ENCODE data around the gene PACS2.
"Not testable (repeated sequence)": the region's sequence is repeated elsewhere in the genome, so short reads cannot be mapped to it uniquely, and the experiment has no call there.

The PACS2 gene

DNA sequence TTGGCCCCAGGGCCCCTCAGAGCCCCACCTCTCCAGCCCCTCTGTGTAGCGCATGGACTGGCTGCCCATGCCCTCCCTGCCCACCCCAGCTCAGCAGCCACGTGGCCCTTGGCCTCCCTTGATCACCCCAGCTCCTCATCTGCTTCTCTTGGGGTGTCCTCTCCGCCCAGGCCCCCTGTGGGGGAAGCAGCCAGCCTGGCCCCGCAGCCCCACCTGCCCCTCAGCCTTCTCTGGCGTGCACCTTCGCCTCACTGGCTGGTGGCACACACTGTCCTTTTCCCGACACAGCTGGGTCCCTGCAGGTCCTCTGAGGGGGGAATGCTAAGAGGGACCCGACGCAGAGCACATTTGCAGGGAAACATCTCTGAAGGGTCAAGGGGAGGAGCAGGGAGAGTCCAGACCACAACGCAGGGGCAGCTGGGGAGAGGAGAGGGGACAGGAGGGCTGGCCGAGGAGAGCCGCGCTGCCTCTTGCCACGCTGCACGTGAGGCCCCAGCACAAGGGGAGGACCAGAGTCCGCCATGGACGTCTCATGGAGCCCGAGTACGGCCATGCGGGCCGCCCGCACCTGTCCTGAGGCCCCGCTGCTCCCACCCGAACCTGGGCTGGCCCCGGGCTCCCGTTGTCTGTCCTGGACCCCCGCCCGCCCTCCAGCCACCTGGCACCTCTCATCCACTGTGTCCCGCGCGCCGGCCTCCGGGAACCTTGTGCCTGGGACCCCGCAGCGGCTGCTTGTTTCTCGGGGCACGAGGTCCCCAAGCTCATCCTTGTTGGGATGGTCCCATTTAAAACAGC is 36.1 kb downstream of the PACS2 start:
- DNase-seq (ENCODE audit: low read depth in 3 of 3): no peak

DNA sequence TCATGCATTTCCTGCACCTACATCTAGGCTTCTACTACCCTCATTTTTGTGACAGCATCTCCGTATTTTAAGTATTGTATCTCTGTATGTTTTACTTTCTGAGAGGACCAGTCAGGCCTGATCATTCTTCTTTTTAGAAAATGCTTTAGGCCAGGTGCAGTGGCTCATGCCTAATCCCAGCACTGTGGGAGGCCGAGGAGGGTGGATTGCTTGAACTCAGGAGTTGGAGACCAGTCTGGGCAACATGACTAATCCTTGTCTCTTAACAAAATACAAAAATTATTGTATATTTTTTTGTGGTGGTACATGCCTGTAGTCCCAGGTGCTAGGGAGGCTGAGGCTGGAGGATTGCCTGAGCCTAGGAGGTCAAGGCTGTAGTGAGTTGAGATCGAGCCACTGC is 36.9 kb downstream of the PACS2 start:
- no peak for DNase-seq (ENCODE audit: low read depth in 3 of 3)

DNA sequence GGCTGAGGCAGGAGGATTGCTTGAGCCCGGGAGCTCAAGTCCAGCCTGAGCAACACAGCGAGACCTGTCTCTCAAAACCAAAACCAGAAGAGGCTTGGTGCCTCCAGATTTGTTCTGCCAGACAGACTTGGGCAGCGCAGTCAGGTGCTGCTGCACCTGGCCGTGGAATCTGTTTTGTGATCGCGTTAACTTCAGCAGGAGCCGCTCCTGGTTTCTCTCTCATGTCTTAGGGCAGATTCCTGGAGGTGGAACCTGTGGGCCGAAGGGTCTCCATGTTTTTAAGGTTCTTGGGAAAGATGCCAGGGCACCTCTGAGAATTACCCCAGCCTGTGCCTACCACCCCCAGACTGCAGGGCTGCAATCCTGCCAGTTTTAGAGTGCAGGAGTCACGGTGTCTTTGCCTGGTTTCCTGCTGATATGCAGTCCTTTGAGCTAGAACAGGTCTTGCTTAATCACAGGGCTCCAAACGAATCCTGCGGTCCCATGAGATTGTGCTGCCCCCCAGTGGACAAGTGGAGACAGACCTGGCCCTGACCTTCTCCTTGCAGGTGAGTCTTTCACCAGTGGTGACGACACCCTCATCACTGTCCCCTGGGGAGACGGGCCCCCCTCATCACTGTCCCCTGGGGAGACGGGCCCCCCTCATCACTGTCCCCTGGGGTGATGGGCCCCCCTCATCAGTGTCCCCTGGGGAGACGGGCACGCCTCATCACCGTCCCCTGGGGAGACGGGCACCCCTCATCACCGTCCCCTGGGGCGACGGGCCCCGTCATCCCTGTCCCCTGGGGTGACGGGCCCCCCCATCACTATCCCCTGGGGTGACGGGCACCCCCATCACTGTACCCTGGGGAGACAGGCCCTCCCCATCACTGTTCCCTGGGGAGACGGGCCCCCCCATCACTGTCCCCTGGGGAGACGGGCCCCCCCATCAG is 37.6 kb downstream of the PACS2 start:
- peak; percentile 79 to 82 (median 81) for DNase-seq (ENCODE audit: low read depth in 3 of 3)

DNA sequence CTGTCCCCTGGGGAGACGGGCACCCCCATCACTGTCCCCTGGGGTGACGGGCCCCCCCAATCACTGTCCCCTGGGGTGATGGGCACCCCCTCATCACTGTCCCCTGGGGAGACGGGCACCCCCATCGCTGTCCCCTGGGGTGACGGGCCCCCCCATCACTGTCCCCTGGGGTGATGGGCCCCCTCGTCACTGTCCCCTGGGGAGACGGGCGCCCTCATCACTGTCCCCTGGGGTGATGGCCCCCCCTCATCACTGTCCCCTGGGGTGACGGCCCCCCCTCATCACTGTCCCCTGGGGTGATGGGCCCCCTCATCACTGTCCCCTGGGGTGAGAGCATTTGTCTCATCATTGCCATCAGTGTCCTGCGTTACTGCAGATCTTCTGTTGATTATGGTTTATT is 38.6 kb downstream of the PACS2 start:
- no peak for DNase-seq (ENCODE audit: low read depth in 3 of 3)

DNA sequence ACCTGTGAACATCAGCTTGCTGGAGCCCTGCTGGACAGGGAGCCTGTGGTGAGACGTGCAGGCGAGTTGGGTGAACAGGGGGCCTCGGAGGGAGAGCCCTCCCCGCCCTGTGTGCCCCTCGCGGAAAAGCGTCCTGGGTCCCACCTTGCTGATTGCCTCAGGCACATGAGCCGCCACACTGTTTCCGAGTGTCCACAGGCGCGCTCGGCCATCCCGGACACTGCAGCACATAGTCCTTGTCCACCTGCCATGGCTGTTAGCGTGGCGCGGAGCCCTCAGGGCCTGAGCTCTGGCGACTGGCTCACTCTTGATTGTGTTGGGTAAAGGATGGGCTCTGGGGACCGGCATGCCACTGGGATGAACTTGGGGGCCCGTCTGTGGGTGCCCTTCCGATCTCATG is 40.0 kb downstream of the PACS2 start:
- DNase-seq (ENCODE audit: low read depth in 3 of 3): no peak

DNA sequence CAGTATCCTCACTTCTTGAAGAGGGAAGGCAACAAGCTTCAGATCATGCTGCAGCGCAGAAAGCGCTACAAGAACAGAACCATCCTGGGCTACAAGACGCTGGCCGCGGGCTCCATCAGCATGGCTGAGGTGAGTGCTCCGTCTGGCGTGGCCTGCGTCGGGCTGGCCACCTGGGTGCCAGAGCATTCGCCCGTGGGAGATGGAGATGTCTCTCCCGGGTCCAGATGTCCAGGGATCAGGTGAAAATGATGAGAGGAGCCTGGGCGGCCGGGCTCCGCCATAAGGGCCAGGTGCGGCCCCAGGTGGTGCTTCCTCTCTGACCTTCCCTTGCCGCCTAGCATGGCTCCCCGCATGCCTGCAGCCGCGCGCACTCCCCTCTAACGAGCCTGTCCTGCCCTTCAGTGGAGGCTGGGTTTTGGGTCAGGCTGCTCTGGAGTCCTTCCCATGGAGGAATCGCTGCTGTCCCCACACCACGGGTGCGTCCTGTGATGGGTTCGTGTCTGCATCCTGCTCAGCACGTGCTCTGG is 40.6 kb downstream of the PACS2 start:
- DNase-seq (ENCODE audit: low read depth in 3 of 3): no peak

DNA sequence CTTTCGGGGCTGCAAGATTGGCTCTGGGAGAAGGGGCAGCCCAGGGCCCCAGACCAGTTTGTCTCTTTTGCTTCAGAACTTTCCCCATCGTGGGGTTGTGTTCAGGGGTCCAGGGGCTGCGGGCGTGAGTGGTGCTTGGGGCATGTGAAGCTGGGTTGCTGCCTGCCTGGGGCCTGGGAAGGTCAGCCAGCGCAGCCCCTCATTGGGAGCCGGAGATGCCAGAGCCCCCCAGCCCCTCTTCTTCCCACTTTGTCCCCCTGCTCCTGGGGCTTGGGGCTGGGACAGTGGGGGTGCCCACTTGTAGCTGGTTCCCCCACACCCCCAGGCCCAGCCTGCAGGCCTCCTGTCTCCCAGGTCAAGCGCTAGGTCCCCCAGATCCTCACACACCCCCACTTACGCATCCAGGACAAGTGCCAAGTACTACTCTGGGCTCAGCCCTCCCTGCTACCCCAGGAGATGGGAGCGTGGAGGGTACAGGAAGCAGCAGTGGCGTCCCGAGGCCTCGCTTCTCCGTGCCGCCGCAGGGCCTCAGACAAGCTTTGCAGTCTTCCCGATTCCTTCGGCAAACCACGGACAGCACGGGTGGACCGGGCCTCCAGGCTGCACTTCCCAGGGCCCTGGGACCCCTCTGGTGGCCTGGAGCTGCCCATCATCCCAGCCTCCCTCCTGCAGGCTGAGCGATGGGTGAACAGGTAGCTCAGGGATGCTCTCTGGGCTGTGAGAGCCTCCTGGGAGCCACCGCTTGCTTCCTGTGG is 41.5 kb downstream of the PACS2 start:
- no peak for DNase-seq (ENCODE audit: low read depth in 3 of 3)

DNA sequence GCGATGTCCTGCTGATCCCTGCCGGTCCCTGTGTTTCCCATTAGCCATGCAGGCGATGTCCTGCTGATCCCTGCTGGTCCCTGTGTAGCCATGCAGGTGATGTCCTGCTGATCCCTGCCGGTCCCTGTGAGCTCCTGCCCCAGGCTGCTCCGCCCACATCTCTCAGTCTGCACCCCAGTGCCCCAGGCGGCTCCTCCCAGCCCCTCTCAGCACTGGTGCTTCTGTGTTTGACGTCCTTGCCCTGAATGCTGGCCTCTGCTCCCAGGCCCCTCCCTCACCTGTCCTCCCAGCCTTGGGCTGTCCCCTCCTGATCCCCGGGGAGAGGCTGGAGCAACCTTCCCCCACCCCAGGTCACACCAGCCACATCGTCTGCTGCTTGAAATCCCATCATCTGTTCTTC is 42.4 kb downstream of the PACS2 start:
- DNase-seq (ENCODE audit: low read depth in 3 of 3): no peak

DNA sequence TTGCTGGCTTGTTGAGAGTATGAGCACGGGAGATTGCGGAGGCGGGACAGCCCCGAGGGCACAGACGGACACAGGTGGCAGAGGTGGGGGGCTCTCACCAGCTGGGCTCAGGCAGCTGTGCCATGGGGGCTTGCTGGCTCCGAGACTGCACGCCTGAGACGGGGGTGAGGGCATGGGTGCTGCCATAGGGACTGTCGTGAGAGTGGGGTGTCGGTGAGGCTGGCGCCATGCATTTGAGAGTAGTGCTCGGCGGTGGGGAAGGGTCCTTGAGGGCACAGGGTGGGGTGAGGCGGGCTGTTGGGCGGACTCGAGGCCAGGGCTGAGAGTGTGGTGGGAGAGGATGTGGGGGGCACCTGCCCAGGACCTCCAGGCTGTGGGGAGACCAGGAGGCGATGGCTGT is 43.1 kb downstream of the PACS2 start:
- DNase-seq (ENCODE audit: low read depth in 3 of 3): no peak

DNA sequence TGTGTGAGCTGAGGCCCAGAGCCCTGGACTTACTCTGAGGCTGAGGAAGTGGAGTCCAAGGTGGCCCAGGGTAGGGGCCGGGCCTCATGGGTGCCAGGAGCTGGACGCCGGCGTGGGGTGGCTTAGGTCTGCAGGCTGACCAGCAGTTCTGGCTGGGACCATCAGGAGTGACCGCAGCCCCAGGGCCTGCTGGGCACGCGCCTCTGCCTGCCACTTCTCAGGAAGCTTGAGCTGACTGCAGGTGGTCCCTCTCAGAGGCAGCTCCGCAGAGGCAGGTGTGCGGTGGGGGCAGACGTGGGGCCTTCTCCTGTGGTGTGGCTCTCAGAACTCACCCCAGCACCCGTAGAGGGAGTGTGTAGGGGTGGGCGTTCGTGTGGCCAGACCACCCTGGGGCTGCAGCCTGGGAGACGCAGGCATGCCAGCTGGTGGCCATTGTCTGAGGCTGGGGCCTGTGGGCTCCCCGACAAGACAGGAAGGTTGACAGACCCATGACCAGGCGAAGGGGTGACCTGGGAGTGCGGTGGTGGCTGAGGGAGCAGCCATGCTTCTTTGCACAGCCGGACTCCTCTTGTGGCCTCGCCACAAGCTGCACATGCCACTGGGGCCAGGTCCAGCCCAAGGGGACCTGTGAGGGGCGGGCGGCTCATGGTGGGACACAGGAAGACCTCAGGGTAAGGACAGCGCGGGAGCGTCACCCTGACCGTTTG is 43.7 kb downstream of the PACS2 start:
- no peak for DNase-seq (ENCODE audit: low read depth in 3 of 3)

DNA sequence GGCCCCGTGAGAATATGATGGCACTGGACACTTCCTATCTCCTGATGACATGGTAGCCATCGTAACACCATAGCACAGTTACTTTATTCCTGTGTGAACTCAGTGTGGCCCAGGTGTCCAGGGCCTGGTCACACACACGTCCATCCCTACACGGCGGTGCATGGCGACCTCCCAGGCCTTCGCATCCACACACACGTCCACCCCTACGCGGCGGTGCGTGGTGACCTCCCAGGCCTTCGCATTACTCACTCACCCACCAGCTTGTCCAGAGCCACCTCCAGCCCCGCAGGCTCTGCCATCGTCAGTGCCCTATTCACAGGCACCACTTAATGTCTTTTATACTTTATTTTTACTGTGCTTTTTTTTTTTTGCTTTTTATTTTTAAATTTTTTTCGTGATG is 44.4 kb downstream of the PACS2 start:
- no peak for DNase-seq (ENCODE audit: low read depth in 3 of 3)

DNA sequence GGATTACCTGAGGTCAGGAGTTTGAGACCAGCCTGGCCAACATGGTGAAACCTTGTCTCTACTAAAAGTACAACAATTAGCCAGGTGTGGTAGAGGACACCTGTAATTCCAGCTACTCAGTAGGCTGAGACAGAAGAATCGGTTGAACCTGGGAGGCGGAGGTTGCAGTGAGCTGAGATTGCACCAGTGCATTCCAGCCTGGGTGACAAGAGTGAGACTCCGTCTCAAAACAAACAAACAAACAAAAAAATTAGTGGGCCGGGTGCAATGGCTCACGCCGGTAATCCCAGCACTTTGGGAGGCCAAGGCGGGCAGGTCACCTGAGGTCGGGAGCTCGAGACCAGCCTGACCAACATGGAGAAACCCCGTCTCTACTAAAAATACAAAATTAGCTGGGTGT is 46.9 kb downstream of the PACS2 start:
- not testable (repeated sequence) for DNase-seq (ENCODE audit: low read depth in 3 of 3)

DNA sequence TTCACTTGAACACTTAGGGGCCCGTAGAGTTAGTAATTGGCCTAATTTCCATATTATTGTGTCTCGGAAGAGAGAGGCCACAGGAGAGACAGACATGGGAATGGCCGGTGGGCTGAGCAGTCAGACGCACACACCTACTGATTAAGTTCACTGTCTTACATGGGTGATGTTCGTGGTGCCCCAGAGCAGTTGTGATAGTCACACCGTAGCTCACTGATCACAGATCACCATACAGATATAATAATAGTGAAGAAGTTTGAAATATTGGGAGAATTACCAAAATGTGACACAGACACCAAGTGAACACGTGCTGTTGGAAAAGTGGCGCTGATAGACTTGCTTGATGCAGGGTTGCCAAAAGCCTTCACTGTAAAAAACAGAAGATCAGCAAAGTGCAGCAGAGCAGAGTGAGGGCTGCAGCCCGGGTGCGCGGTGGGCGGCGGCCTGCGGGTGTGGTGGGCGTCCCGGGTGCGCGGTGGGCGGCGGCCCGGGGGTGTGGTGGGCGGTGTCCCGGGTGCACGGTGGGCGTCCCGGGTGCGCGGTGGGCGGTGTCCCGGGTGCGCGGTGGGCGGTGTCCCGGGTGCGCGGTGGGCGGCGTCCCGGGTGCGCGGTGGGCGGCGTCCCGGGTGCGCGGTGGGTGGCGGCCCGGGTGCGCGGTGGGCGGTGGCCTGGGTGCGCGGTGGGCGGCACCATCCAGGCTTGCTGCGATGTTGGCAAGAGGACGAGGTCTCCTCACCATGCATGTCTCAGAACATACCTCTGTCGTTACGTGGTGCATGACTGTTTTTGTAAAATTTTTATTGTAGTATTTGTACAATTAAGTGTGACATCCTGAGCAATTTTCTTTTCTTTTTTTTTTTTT is 49.5 kb downstream of the PACS2 start:
- no peak for DNase-seq (ENCODE audit: low read depth in 3 of 3)

DNA sequence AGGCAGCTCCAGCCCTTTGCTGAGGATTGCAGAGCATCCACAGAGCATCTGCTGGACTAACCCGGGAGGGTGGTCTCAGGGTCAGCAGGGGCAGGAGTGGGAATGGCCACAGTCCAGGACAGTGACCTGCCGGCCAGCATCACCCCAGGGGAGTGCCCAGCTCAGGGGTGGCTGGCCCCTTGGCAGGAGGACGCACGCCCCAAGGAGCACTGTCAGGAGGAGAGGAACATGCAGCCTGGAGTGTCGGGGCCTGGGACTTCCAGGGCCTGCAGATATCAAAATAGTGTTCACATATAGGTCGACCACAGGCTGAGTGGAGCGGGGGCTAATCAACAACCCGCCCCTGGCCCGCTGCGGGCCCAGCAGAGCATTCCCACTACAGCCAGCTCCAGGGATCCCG is 50.6 kb downstream of the PACS2 start:
- no peak for DNase-seq (ENCODE audit: low read depth in 3 of 3)

DNA sequence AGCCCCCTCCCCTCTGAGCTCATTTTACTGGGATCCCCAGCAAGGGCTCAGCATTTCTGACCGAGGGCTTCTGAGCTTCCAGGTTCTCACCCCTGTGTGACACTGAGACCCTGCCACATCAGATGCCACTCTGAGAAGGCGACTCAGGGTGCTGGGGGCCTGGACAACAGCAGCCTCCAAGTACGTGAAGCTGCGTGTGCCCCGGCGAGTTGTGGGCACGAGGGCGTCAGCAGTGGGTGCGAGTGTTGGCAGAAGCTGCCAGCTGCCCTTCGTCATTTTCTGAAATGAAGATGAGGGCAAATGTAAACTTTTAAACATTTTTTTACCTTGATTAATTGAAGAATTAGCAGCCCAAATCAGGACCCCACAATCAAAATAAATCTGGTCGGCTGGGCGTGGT is 51.1 kb downstream of the PACS2 start:
- no peak for DNase-seq (ENCODE audit: low read depth in 3 of 3)

DNA sequence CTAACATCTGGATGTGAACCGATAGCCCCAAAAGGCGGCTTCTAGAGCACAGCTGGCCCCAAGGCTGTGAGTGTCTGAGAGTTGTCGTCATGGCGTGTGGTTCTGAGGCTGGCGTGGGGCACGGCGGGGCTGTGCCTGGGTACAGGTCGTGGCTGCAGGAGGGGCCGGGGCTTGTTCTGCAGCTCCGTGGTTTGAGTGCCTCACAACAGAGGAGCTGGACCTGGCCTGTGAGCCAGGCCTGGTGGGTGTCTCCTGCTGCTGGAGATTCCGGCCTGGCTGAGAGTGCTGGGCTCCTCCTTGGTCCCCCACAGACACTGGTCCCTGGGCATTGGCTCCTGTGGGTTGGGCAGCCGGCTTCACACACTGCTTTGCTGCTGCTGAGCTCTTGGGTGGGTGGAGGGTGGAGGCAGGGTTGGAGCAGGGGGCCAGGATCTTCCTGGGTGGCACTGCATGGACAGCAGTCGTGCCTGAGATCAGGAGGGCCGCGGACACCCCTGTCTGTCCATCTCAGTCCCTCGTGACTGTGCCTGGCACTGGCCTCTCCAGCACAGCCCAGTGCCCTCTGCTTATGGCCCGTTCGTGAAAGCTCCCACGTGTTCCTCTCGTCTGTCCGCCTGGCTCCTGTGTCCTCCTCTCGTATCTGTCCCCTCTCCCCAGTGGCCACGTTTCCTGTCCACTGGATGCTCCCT is 52.0 kb downstream of the PACS2 start:
- no peak for DNase-seq (ENCODE audit: low read depth in 3 of 3)

DNA sequence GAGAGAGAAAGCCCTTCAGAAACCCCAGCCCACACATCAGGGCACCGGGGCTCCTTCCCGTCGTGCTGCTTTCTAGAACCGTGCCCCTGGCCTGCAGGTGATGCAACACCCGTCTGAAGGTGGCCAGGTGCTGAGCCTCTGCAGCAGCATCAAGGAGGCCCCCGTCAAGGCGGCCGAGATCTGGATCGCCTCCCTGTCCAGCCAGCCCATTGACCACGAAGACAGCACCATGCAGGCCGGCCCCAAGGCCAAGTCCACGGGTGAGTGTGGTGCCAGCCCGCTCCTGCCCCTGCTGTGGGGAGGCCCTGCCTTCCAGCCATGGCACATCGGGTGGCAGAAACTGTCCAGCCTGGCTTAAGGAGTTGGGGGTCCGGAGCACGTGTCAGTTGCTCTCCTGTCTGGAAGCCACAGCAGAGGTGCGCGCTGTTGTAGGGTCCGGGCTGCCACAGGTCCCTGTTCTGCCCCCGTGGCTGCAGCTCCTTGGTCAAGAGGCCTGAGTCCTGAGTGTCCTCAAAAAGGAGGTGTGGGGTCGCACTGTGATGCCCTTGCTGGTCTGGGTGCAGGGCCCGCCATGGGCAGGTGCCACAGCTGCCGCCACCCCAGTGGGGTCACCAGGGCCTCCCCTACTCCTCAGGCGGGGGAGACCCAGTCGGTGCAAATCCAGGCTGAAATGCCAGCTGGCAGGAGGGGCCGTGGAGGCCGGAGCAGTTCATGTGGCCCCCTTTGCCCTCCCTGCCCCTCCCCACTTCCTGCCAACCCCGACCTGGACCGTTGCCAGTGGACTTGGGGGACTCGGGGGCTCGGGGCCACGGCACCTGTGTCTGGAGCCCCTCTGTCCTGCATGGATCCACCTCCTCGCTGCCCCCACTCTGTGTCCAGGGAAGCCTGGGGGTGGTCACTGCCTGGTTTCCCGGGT is 52.8 kb downstream of the PACS2 start:
- no peak for DNase-seq (ENCODE audit: low read depth in 3 of 3)

DNA sequence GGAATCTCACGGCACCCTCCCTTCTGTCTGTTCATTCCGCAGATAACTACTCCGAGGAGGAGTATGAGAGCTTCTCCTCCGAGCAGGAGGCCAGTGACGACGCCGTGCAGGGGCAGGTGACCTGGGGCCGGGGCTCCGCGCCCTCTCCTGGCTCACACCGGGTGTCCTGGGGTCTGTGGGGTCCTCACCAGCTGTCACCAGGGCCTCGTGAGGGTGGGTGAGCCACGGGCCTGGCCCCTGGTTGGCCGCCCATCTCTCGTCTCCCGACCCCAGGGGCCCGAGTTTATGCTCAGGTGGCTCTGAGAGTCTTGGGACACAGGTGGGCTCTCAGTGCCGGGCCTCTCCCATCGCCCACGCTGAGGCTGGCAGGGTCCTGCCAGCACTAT is 53.5 kb downstream of the PACS2 start:
- DNase-seq (ENCODE audit: low read depth in 3 of 3): no peak

DNA sequence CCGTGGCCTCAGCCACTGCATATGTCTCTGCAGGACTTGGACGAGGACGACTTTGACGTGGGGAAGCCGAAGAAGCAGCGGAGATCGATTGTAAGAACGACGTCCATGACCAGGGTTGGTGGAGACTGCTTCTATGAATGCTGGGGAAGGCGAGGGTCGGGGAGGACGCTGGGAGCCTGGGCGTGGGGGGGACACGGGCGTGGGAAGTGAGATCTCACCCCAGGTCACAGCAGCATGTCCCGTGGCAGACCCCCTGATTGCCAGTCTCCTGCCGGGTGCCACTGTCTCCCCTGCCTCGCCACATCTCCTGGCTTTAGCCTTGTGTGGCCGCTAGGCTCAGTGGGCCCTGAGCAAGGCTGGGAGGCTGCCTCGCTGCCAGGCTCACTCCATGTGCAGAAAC is 53.9 kb downstream of the PACS2 start:
- DNase-seq (ENCODE audit: low read depth in 3 of 3): no peak

All from stimulated activated CD4-positive, alpha-beta T cell treated with anti-CD3 and anti-CD28 coated beads, TNF-alpha, amount 100 ng/mL, for 48 hours (primary cell).